ENCODE measurements around the gene PUSL1. TPM values are rescaled to one million over a fixed set of nuclear protein-coding genes. Genes with fewer than 3 reads are reported as not detected.
A peak's percentile ranks its signal among the peaks of the same experiment; 100 is the strongest.

Gene PUSL1
- total and polyA plus RNA-seq, 2 of the 13 experiments (the other 11 are each of a cell fraction or from before 2014, with no cell fraction given), result 8.3 to 22.2 TPM

DNA sequence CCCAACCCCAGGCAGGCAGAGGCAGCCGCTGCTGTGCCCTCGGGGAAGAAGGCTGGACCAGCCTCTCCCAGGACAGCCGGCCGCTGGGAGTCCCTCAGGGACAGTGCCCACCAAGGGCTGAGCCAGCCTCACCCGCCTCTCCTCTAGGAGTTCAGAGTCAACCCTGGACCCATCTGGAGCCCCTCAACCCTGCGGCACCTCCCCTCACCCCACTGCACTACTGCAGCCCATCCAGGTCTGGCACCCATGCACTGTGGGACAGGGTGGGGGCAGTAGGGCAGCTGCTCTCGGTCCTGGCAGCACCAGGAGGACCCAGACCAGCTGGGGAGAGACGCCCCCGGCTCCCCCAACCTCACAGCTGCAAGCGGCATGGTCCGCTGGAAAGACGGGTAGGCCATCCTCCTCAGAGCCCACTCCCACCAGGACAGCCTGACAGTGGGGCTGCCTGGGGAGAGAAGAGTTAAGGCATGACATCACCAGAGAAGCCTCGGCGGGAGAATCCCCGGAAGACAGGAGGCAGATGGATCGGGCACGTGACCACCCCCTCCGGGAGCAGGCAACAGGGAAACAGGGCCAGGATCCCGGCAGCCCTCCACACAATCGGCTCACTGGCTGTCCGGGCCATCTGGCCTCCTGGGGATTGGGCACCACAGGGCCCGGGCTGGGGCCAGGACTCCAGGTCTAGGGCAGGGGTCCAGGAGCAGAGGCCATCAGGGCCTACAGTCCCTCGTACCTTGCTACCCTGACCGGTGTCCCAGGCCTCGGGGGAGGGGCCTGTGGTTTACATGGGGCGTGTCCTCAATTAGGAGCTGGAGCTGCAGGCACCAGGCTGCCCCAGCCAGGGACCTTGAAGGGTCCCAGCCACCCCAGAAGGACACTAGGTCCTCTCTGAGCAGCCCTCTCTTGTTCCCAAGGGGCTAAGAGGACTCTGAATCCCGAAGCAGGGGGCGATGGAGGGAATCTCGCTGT, 3.8 kb upstream of the PUSL1 start (continued):
- TF ChIP-seq, protein P1, sequence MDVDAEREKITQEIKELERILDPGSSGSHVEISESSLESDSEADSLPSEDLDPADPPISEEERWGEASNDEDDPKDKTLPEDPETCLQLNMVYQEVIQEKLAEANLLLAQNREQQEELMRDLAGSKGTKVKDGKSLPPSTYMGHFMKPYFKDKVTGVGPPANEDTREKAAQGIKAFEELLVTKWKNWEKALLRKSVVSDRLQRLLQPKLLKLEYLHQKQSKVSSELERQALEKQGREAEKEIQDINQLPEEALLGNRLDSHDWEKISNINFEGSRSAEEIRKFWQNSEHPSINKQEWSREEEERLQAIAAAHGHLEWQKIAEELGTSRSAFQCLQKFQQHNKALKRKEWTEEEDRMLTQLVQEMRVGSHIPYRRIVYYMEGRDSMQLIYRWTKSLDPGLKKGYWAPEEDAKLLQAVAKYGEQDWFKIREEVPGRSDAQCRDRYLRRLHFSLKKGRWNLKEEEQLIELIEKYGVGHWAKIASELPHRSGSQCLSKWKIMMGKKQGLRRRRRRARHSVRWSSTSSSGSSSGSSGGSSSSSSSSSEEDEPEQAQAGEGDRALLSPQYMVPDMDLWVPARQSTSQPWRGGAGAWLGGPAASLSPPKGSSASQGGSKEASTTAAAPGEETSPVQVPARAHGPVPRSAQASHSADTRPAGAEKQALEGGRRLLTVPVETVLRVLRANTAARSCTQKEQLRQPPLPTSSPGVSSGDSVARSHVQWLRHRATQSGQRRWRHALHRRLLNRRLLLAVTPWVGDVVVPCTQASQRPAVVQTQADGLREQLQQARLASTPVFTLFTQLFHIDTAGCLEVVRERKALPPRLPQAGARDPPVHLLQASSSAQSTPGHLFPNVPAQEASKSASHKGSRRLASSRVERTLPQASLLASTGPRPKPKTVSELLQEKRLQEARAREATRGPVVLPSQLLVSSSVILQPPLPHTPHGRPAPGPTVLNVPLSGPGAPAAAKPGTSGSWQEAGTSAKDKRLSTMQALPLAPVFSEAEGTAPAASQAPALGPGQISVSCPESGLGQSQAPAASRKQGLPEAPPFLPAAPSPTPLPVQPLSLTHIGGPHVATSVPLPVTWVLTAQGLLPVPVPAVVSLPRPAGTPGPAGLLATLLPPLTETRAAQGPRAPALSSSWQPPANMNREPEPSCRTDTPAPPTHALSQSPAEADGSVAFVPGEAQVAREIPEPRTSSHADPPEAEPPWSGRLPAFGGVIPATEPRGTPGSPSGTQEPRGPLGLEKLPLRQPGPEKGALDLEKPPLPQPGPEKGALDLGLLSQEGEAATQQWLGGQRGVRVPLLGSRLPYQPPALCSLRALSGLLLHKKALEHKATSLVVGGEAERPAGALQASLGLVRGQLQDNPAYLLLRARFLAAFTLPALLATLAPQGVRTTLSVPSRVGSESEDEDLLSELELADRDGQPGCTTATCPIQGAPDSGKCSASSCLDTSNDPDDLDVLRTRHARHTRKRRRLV (CRISPR knock-in tag; IDR thresholded peaks at IDR 0.05), result no peak; the same call in 1 of the 2 replicates
- no peak for TF ChIP-seq ZNF567 (CRISPR knock-in tag; IDR thresholded peaks at IDR 0.05; ENCODE audit: borderline replicate concordance)
- TF ChIP-seq MEIS1 (CRISPR knock-in tag; IDR thresholded peaks at IDR 0.05; ENCODE audit: borderline replicate concordance), result no peak
- no peak for TF ChIP-seq HNRNPK (IDR thresholded peaks at IDR 0.05; ENCODE audit: low read depth, low read length, poor library complexity, severe bottlenecking)
- TF ChIP-seq ZNF225 (CRISPR knock-in tag; IDR thresholded peaks at IDR 0.05), result no peak
- no peak for TF ChIP-seq ZC3H13 (CRISPR knock-in tag; IDR thresholded peaks at IDR 0.05)
- TF ChIP-seq, protein P2, sequence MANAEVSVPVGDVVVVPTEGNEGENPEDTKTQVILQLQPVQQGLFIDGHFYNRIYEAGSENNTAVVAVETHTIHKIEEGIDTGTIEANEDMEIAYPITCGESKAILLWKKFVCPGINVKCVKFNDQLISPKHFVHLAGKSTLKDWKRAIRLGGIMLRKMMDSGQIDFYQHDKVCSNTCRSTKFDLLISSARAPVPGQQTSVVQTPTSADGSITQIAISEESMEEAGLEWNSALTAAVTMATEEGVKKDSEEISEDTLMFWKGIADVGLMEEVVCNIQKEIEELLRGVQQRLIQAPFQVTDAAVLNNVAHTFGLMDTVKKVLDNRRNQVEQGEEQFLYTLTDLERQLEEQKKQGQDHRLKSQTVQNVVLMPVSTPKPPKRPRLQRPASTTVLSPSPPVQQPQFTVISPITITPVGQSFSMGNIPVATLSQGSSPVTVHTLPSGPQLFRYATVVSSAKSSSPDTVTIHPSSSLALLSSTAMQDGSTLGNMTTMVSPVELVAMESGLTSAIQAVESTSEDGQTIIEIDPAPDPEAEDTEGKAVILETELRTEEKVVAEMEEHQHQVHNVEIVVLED (CRISPR knock-in tag; IDR thresholded peaks at IDR 0.05; ENCODE audit: borderline replicate concordance), result no peak
- TF ChIP-seq, protein P3, sequence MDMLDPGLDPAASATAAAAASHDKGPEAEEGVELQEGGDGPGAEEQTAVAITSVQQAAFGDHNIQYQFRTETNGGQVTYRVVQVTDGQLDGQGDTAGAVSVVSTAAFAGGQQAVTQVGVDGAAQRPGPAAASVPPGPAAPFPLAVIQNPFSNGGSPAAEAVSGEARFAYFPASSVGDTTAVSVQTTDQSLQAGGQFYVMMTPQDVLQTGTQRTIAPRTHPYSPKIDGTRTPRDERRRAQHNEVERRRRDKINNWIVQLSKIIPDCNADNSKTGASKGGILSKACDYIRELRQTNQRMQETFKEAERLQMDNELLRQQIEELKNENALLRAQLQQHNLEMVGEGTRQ (IDR thresholded peaks at IDR 0.05; ENCODE audit: low read depth, low read length), result peak; percentile 83
- TF ChIP-seq, protein P3 (CRISPR knock-in tag; IDR thresholded peaks at IDR 0.05; ENCODE audit: borderline replicate concordance), result peak; percentile 93; the same call in 1 of the 2 replicates
- TF ChIP-seq, protein P4, sequence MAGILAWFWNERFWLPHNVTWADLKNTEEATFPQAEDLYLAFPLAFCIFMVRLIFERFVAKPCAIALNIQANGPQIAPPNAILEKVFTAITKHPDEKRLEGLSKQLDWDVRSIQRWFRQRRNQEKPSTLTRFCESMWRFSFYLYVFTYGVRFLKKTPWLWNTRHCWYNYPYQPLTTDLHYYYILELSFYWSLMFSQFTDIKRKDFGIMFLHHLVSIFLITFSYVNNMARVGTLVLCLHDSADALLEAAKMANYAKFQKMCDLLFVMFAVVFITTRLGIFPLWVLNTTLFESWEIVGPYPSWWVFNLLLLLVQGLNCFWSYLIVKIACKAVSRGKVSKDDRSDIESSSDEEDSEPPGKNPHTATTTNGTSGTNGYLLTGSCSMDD (CRISPR knock-in tag; IDR thresholded peaks at IDR 0.05), result no peak
- TF ChIP-seq, protein P5, sequence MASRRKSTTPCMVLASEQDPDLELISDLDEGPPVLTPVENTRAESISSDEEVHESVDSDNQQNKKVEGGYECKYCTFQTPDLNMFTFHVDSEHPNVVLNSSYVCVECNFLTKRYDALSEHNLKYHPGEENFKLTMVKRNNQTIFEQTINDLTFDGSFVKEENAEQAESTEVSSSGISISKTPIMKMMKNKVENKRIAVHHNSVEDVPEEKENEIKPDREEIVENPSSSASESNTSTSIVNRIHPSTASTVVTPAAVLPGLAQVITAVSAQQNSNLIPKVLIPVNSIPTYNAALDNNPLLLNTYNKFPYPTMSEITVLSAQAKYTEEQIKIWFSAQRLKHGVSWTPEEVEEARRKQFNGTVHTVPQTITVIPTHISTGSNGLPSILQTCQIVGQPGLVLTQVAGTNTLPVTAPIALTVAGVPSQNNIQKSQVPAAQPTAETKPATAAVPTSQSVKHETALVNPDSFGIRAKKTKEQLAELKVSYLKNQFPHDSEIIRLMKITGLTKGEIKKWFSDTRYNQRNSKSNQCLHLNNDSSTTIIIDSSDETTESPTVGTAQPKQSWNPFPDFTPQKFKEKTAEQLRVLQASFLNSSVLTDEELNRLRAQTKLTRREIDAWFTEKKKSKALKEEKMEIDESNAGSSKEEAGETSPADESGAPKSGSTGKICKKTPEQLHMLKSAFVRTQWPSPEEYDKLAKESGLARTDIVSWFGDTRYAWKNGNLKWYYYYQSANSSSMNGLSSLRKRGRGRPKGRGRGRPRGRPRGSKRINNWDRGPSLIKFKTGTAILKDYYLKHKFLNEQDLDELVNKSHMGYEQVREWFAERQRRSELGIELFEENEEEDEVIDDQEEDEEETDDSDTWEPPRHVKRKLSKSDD (CRISPR knock-in tag; IDR thresholded peaks at IDR 0.05; ENCODE audit: low read depth), result no peak; the same call in 1 of the 2 replicates
- no peak for TF ChIP-seq GTF2F1 (IDR thresholded peaks at IDR 0.05; ENCODE audit: low read length)
- no peak for TF ChIP-seq HNRNPLL (IDR thresholded peaks at IDR 0.05; ENCODE audit: low read depth, low read length, poor library complexity, severe bottlenecking)
- no peak; the same call in 1 of the 2 replicates for TF ChIP-seq POLR2G (IDR thresholded peaks at IDR 0.05; ENCODE audit: low read depth, low read length)

Measured in HepG2 (cell line).